HG03432 (cell line): ENCODE measurements around the gene VAC14.

ENCODE experiments used
- ATAC-seq: cut with Tn5 transposase; IDR thresholded peaks from one replicate; pipeline ENCODE4 v1.9.1; 2021; ENCODE audit warnings: mild to moderate bottlenecking, moderate library complexity; ENCODE audit not compliant: unreplicated experiment

VAC14 gene

GRCh38 chr16:70786020-70786755 lies 14.8 kb downstream of the VAC14 start:
- no peak for ATAC-seq

GRCh38 chr16:70784692-70785555 lies 16.0 kb downstream of the VAC14 start:
- ATAC-seq: no peak

GRCh38 chr16:70782237-70782636 lies 18.7 kb downstream of the VAC14 start:
- no peak for ATAC-seq

GRCh38 chr16:70781800-70782199 lies 19.2 kb downstream of the VAC14 start:
- no peak for ATAC-seq

GRCh38 chr16:70780546-70780945 lies 20.4 kb downstream of the VAC14 start:
- no peak for ATAC-seq

- no peak for ATAC-seq
Measured at GRCh38 chr16:70779361-70779760, 21.6 kb downstream of the VAC14 start.

- ATAC-seq: no peak
Measured at GRCh38 chr16:70778901-70779309, 22.1 kb downstream of the VAC14 start.

- ATAC-seq: no peak
Measured at GRCh38 chr16:70777973-70778406, 23.0 kb downstream of the VAC14 start.

GRCh38 chr16:70777496-70777895 lies 23.5 kb downstream of the VAC14 start:
- no peak for ATAC-seq

- ATAC-seq: no peak
Measured at GRCh38 chr16:70775399-70775798, 25.6 kb downstream of the VAC14 start.

- no peak for ATAC-seq
Measured at GRCh38 chr16:70774261-70774660, 26.7 kb downstream of the VAC14 start.

GRCh38 chr16:70772493-70772892 lies 28.5 kb downstream of the VAC14 start:
- ATAC-seq: no peak

- ATAC-seq: no peak
Measured at GRCh38 chr16:70770626-70771552, 30.1 kb downstream of the VAC14 start.

GRCh38 chr16:70770291-70770625 lies 30.7 kb downstream of the VAC14 start:
- no peak for ATAC-seq

GRCh38 chr16:70769761-70770160 lies 31.2 kb downstream of the VAC14 start:
- ATAC-seq: no peak

GRCh38 chr16:70769131-70769530 lies 31.8 kb downstream of the VAC14 start:
- no peak for ATAC-seq

GRCh38 chr16:70768203-70768580 lies 32.8 kb downstream of the VAC14 start:
- ATAC-seq: no peak

GRCh38 chr16:70767377-70768202 lies 33.4 kb downstream of the VAC14 start:
- no peak for ATAC-seq

- ATAC-seq: no peak
Measured at GRCh38 chr16:70766658-70767057, 34.3 kb downstream of the VAC14 start.

GRCh38 chr16:70766176-70766575 lies 34.8 kb downstream of the VAC14 start:
- no peak for ATAC-seq
